Mesothelial cell of epicardium (in vitro differentiated cells): ENCODE data around the gene COA5. TPM values are rescaled to one million over a fixed set of nuclear protein-coding genes. Genes with fewer than 3 reads are reported as not detected.
"Not testable (repeated sequence)": the region's sequence is repeated elsewhere in the genome, so short reads cannot be mapped to it uniquely, and the experiment has no call there.

Source experiments
- DNase-seq, 2 experiments: peaks; one replicate each; pipeline ENCODE4 v3.0.0; 2021; ENCODE audit warnings: low spot score in 2 of 2; ENCODE audit not compliant: unreplicated experiment in 2 of 2
- H3K27ac Mint-ChIP-seq: 2 replicates; pipeline ENCODE4 v1.8.0; 2021; ENCODE audit warnings: mixed read lengths
- H3K27me3 Mint-ChIP-seq: 2 replicates; pipeline ENCODE4 v1.8.0; 2021; ENCODE audit warnings: low read depth, mixed read lengths
- H3K36me3 Mint-ChIP-seq: 2 replicates; pipeline ENCODE4 v1.8.0; 2021; ENCODE audit warnings: mixed read lengths
- H3K4me1 Mint-ChIP-seq: 2 replicates; pipeline ENCODE4 v1.8.0; 2021; ENCODE audit warnings: mixed read lengths
- H3K4me3 Mint-ChIP-seq: 2 replicates; pipeline ENCODE4 v1.8.0; 2021; ENCODE audit warnings: mild to moderate bottlenecking, moderate library complexity, mixed read lengths
- H3K9me3 Mint-ChIP-seq: 2 replicates; pipeline ENCODE4 v1.8.0; 2021; ENCODE audit warnings: mixed read lengths
- total RNA-seq: library from RNA; stranded (reverse); gene quantifications from 3 replicates; pipeline ENCODE4 v1.2.1, GENCODE V29; 2021
- TF ChIP-seq, protein P1 (sequence below): fragments of 200-600 bp; sonication (generic); IDR thresholded peaks from one replicate; pipeline ENCODE4 v1.5.0; 2021; ENCODE audit warnings: antibody characterized with exemption; ENCODE audit not compliant: unreplicated experiment

COA5 gene
- total RNA-seq, 1 donor from 2014 or later, result 41.8 TPM

GRCh38 chr2:98605076-98605475, 3.2 kb downstream of the COA5 start:
- DNase-seq, result no peak
- H3K4me3 Mint-ChIP-seq, result no peak overlapping the region
- peaks cover 22% of the 10 kb centered on the region for H3K4me1 Mint-ChIP-seq
- H3K27ac Mint-ChIP-seq, result no peak overlapping the region
- H3K9me3 Mint-ChIP-seq, result no peaks in the 10 kb centered on the region
- TF ChIP-seq, protein P1, sequence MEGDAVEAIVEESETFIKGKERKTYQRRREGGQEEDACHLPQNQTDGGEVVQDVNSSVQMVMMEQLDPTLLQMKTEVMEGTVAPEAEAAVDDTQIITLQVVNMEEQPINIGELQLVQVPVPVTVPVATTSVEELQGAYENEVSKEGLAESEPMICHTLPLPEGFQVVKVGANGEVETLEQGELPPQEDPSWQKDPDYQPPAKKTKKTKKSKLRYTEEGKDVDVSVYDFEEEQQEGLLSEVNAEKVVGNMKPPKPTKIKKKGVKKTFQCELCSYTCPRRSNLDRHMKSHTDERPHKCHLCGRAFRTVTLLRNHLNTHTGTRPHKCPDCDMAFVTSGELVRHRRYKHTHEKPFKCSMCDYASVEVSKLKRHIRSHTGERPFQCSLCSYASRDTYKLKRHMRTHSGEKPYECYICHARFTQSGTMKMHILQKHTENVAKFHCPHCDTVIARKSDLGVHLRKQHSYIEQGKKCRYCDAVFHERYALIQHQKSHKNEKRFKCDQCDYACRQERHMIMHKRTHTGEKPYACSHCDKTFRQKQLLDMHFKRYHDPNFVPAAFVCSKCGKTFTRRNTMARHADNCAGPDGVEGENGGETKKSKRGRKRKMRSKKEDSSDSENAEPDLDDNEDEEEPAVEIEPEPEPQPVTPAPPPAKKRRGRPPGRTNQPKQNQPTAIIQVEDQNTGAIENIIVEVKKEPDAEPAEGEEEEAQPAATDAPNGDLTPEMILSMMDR, result no peak
- H3K27me3 Mint-ChIP-seq, result no peaks in the 10 kb centered on the region
- H3K36me3 Mint-ChIP-seq, result peaks cover 4% of the 10 kb centered on the region

- H3K27me3 Mint-ChIP-seq, result no peaks in the 10 kb centered on the region
- no peaks in the 10 kb centered on the region for H3K9me3 Mint-ChIP-seq
- no peak for DNase-seq
- H3K36me3 Mint-ChIP-seq, result peaks cover 8% of the 10 kb centered on the region
- TF ChIP-seq, protein P1, result no peak
- H3K4me1 Mint-ChIP-seq, result peaks cover 17% of the 10 kb centered on the region
- H3K4me3 Mint-ChIP-seq, result no peak overlapping the region
- peak overlapping the region; percentile 8 for H3K27ac Mint-ChIP-seq
Measured at GRCh38 chr2:98604547-98604946, 3.8 kb downstream of the COA5 start.

- TF ChIP-seq, protein P1, result no peak
- no peaks in the 10 kb centered on the region for H3K27me3 Mint-ChIP-seq
- no peak for DNase-seq
- H3K27ac Mint-ChIP-seq, result no peak overlapping the region
- H3K36me3 Mint-ChIP-seq, result peaks cover 28% of the 10 kb centered on the region
- H3K9me3 Mint-ChIP-seq, result peaks cover under 1% of the 10 kb centered on the region
- no peak overlapping the region for H3K4me3 Mint-ChIP-seq
- H3K4me1 Mint-ChIP-seq, result peaks cover 2% of the 10 kb centered on the region
Measured at GRCh38 chr2:98601532-98602132, 6.7 kb downstream of the COA5 start.

- TF ChIP-seq, protein P1, result no peak
- no peaks in the 10 kb centered on the region for H3K4me1 Mint-ChIP-seq
- H3K9me3 Mint-ChIP-seq, result peaks cover 7% of the 10 kb centered on the region
- H3K4me3 Mint-ChIP-seq, result no peak overlapping the region
- no peak overlapping the region for H3K27ac Mint-ChIP-seq
- no peaks in the 10 kb centered on the region for H3K27me3 Mint-ChIP-seq
- no peak for DNase-seq
- H3K36me3 Mint-ChIP-seq, result peaks cover 39% of the 10 kb centered on the region
Measured at GRCh38 chr2:98598781-98599428, 9.4 kb downstream of the COA5 start.

DNA sequence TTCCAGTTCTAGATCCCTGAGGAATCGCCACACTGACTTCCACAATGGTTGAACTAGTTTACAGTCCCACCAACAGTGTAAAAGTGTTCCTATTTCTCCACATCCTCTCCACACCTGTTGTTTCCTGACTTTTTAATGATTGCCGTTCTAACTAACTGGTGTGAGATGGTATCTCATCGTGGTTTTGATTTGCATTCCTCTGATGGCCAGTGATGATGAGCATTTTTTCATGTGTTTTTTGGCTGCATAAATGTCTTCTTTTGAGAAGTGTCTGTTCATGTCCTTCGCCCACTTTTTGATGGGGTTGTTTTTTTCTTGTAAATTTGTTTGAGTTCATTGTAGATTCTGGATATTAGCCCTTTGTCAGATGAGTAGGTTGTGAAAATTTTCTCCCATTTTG, 13.6 kb downstream of the COA5 start:
- Mint-ChIP-seq H3K9me3 (peaks cover 15% of the 10 kb centered on the region), H3K36me3 (peaks cover 40% of the 10 kb centered on the region)
- H3K4me3 Mint-ChIP-seq, H3K27me3 Mint-ChIP-seq, H3K27ac Mint-ChIP-seq, DNase-seq, H3K4me1 Mint-ChIP-seq: not testable (repeated sequence)

DNA sequence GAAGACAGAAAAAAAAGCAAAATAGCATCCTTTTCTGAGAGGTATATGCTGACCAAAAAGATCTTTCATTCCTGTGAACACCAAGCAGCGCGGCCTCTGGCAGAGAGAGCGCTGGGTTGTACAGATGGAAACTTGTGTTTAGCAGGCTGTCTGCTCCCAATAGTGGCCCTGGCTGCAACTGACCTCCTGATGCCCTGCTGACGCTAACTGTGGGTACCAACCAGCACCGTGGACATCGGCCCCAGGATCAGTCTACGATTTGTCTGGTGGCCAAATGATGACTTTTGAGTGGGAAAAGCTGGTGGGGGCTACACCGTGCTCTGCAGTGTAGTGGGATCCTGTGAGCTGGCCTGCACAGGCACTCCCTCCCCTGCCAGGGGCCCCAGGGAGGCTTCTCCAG, 15.7 kb downstream of the COA5 start:
- Mint-ChIP-seq H3K27me3 (no peaks in the 10 kb centered on the region), H3K27ac (no peak overlapping the region), H3K4me1 (no peaks in the 10 kb centered on the region), H3K9me3 (peaks cover 15% of the 10 kb centered on the region), H3K4me3 (no peak overlapping the region), H3K36me3 (peaks cover 27% of the 10 kb centered on the region)
- TF ChIP-seq, protein P1, result no peak
- no peak for DNase-seq
